ENCODE results near the gene TRAK1.

TRAK1 gene

GRCh38 chr3:42225486-42226363, 134.6 kb downstream of the TRAK1 start:
- no peak for TF ChIP-seq CTCF (IDR thresholded peaks at IDR 0.05; ENCODE audit: low read length)
- TF ChIP-seq EZH2phosphoT487 (IDR thresholded peaks at IDR 0.05; ENCODE audit: low read length): no peak
- TF ChIP-seq EZH2 (optimal IDR thresholded peaks at IDR 0.05; ENCODE audit: low read depth, low read length): no peak
- H4K20me1 ChIP-seq (ENCODE audit: insufficient read depth, low read length): no peaks in the 10 kb centered on the region
- H3K9me3 ChIP-seq (replicated peaks; ENCODE audit: insufficient read depth, low read length): no peaks in the 10 kb centered on the region
- no peak overlapping the region for H3K4me3 ChIP-seq (ENCODE audit: low read length)
- no peaks in the 10 kb centered on the region for H3K27me3 ChIP-seq (replicated peaks; ENCODE audit: insufficient read depth, low read length)
- no peak overlapping the region for H2AFZ ChIP-seq (ENCODE audit: low read length)
- H3K9me2 ChIP-seq (replicated peaks; ENCODE audit: insufficient read depth, low read length): no peaks in the 10 kb centered on the region
- H3K4me1 ChIP-seq (ENCODE audit: low read length): no peaks in the 10 kb centered on the region
- DNase-seq: no peak
- H3K36me3 ChIP-seq (replicated peaks; ENCODE audit: insufficient read depth, low read length): no peaks in the 10 kb centered on the region
- H3K9ac ChIP-seq (ENCODE audit: low read length): no peak overlapping the region
- no peak overlapping the region for H3K27ac ChIP-seq (ENCODE audit: low read length)
- H3K4me2 ChIP-seq (ENCODE audit: low read depth, low read length): no peak overlapping the region
- no peaks in the 10 kb centered on the region for H3F3A ChIP-seq (ENCODE audit: insufficient read depth, low read length)
- H3K79me2 ChIP-seq (ENCODE audit: low read length): no peaks in the 10 kb centered on the region

GRCh38 chr3:42226470-42227425, 135.6 kb downstream of the TRAK1 start:
- Histone ChIP-seq H3K4me2 (ENCODE audit: low read depth, low read length) (no peak overlapping the region), H3K79me2 (ENCODE audit: low read length) (no peaks in the 10 kb centered on the region), H4K20me1 (ENCODE audit: insufficient read depth, low read length) (no peaks in the 10 kb centered on the region), H3K4me1 (ENCODE audit: low read length) (no peaks in the 10 kb centered on the region), H3K4me3 (ENCODE audit: low read length) (no peak overlapping the region), H3K27me3 (replicated peaks; ENCODE audit: insufficient read depth, low read length) (no peaks in the 10 kb centered on the region), H3K27ac (ENCODE audit: low read length) (no peak overlapping the region), H3K36me3 (replicated peaks; ENCODE audit: insufficient read depth, low read length) (no peaks in the 10 kb centered on the region), H2AFZ (ENCODE audit: low read length) (no peak overlapping the region), H3F3A (ENCODE audit: insufficient read depth, low read length) (no peaks in the 10 kb centered on the region), H3K9me3 (replicated peaks; ENCODE audit: insufficient read depth, low read length) (no peaks in the 10 kb centered on the region), H3K9me2 (replicated peaks; ENCODE audit: insufficient read depth, low read length) (no peaks in the 10 kb centered on the region), H3K9ac (ENCODE audit: low read length) (no peak overlapping the region)
- TF ChIP-seq EZH2 (optimal IDR thresholded peaks at IDR 0.05; ENCODE audit: low read depth, low read length): no peak
- no peak for TF ChIP-seq EZH2phosphoT487 (IDR thresholded peaks at IDR 0.05; ENCODE audit: low read length)
- TF ChIP-seq CTCF (IDR thresholded peaks at IDR 0.05; ENCODE audit: low read length): no peak
- DNase-seq: no peak

- Histone ChIP-seq H3K36me3 (replicated peaks; ENCODE audit: insufficient read depth, low read length) (no peaks in the 10 kb centered on the region), H3K4me1 (ENCODE audit: low read length) (0 out of 2 replicates have a peak, but pooled peaks cover 3% of the 10 kb centered on the region), H3K9me2 (replicated peaks; ENCODE audit: insufficient read depth, low read length) (no peaks in the 10 kb centered on the region), H3K27ac (ENCODE audit: low read length) (no peak overlapping the region), H4K20me1 (ENCODE audit: insufficient read depth, low read length) (no peaks in the 10 kb centered on the region), H2AFZ (ENCODE audit: low read length) (no peak overlapping the region), H3K9me3 (replicated peaks; ENCODE audit: insufficient read depth, low read length) (no peaks in the 10 kb centered on the region), H3F3A (ENCODE audit: insufficient read depth, low read length) (no peaks in the 10 kb centered on the region), H3K27me3 (replicated peaks; ENCODE audit: insufficient read depth, low read length) (no peaks in the 10 kb centered on the region), H3K79me2 (ENCODE audit: low read length) (no peaks in the 10 kb centered on the region), H3K9ac (ENCODE audit: low read length) (no peak overlapping the region), H3K4me2 (ENCODE audit: low read depth, low read length) (no peak overlapping the region), H3K4me3 (ENCODE audit: low read length) (no peak overlapping the region)
- TF ChIP-seq EZH2phosphoT487 (IDR thresholded peaks at IDR 0.05; ENCODE audit: low read length) (no peak), CTCF (IDR thresholded peaks at IDR 0.05; ENCODE audit: low read length) (peak; percentile 24)
- no peak for DNase-seq
Observed at GRCh38 chr3:42228796-42229195, 137.6 kb downstream of the TRAK1 start.

Measured in MM.1S (cell line).